Loucy (cell line): ENCODE results near the gene FRMD1.

Experiments
- H2AFZ ChIP-seq: fragments of 200-600 bp; sonication (generic); 2 replicates; pipeline ENCODE4 v1.6.0; 2016; ENCODE audit warnings: antibody characterized with exemption, mild to moderate bottlenecking, low read length, moderate library complexity
- H3F3A ChIP-seq: fragments of 200-600 bp; 2 replicates; pipeline ENCODE4 v1.6.0; 2016; ENCODE audit warnings: antibody characterized with exemption, low read depth, mild to moderate bottlenecking
- H3K27me3 ChIP-seq: fragments of 200-600 bp; sonication (generic); 2 replicates; pipeline ENCODE4 v1.6.1; 2014; ENCODE audit warnings: low read length, mild to moderate bottlenecking; ENCODE audit not compliant: insufficient read depth, poor library complexity, severe bottlenecking
- H3K36me3 ChIP-seq: fragments of 200-600 bp; sonication (generic); 2 replicates; pipeline ENCODE4 v1.6.1; 2016; ENCODE audit warnings: low read length; ENCODE audit not compliant: insufficient read depth
- H3K4me1 ChIP-seq: fragments of 200-600 bp; sonication (generic); 2 replicates; pipeline ENCODE4 v1.5.1; 2014; ENCODE audit warnings: low read length, mild to moderate bottlenecking; ENCODE audit not compliant: insufficient read depth, poor library complexity, severe bottlenecking
- H3K4me2 ChIP-seq: fragments of 200-600 bp; sonication (generic); 2 replicates; pipeline ENCODE4 v1.6.0; 2014; ENCODE audit warnings: antibody characterized with exemption, low read length, low read depth, mild to moderate bottlenecking; ENCODE audit not compliant: poor library complexity, severe bottlenecking
- H3K4me3 ChIP-seq: fragments of 200-600 bp; sonication (generic); 2 replicates; pipeline ENCODE4 v1.5.1; 2014; ENCODE audit warnings: low read length, mild to moderate bottlenecking, mixed read lengths; ENCODE audit not compliant: poor library complexity, severe bottlenecking
- H3K79me2 ChIP-seq: fragments of 200-600 bp; sonication (generic); 2 replicates; pipeline ENCODE4 v1.6.1; 2014; ENCODE audit warnings: low read length; ENCODE audit not compliant: insufficient read depth
- H3K9ac ChIP-seq: fragments of 200-600 bp; sonication (generic); 2 replicates; pipeline ENCODE4 v1.6.0; 2014; ENCODE audit warnings: mild to moderate bottlenecking, low read depth, low read length, moderate library complexity; ENCODE audit not compliant: poor library complexity, severe bottlenecking
- H3K9me2 ChIP-seq: fragments of 200-600 bp; sonication (generic); replicated peaks from 2 replicates; pipeline ENCODE4 v1.6.1; 2016; ENCODE audit warnings: low read depth, low read length, mixed read lengths
- H3K9me3 ChIP-seq: fragments of 200-600 bp; sonication (generic); 2 replicates; pipeline ENCODE4 v1.6.1; 2014; ENCODE audit warnings: mild to moderate bottlenecking, antibody characterized with exemption, low read length, low read depth; ENCODE audit not compliant: insufficient read depth
- H4K20me1 ChIP-seq: fragments of 200-600 bp; sonication (generic); 2 replicates; pipeline ENCODE4 v1.6.0; 2014; ENCODE audit warnings: antibody characterized with exemption, low read length, mild to moderate bottlenecking; ENCODE audit not compliant: insufficient read depth, poor library complexity, severe bottlenecking
- CTCF ChIP-seq: fragments of 200-600 bp; sonication (generic); conservative IDR thresholded peaks from 2 replicates; pipeline ENCODE4 v1.5.1; 2014; ENCODE audit warnings: mild to moderate bottlenecking, antibody characterized with exemption, low read length
- EZH2phosphoT487 ChIP-seq: fragments of 200-600 bp; IDR thresholded peaks from 2 replicates; pipeline ENCODE4 v1.6.1; 2018; ENCODE audit warnings: antibody characterized with exemption, mild to moderate bottlenecking, moderate library complexity, borderline replicate concordance

The FRMD1 gene

DNA sequence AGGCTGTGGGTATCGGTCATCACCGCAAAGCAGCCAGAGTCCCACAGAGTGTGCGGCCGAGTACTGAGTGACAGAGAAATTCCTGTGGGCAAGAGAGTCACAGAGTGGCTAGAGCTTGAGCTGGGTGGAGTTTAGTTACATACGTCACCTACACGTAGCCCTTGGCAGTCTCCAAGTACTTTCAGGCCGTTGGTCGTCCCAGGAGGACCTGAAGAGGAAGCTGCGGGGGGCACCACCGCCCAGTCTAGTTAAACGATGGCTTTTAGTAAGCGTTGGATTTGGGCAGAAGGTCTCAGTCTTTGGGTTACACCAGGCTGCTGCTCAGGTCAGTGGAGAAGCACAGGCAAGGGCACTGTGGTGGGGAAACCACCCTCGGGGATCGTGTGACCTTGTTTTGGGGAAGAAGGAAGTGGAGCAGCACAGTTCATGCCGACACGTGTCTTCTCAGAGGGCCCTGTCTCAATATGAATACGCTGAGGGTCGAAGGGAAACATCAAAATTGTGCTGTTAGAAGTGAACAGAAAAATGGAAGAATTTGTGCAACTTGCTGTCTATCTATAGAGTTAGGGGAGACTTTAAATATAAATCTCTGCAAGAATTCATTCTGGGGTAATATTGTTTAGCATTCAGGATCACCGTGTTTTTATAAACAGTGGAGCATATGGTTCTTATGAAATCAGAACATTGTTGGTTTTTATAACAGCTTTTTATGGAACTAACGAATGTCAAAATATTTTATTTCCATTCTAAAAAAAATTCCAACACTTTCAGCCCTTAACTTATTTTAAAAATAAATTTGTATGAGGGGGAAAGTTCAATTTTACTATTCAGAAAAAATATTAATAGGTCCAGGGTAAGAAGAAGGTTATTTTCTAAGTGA, 52.9 kb downstream of the FRMD1 start:
- no peaks in the 10 kb centered on the region for H3K36me3 ChIP-seq
- H3K79me2 ChIP-seq: no peaks in the 10 kb centered on the region
- H3K9me2 ChIP-seq: no peaks in the 10 kb centered on the region
- no peak overlapping the region for H3K4me2 ChIP-seq
- H3K4me3 ChIP-seq: no peak overlapping the region
- no peak overlapping the region for H3K9ac ChIP-seq
- peaks cover 3% of the 10 kb centered on the region; the same call in 1 of the 2 replicates for H3K9me3 ChIP-seq
- H4K20me1 ChIP-seq: no peaks in the 10 kb centered on the region
- TF ChIP-seq EZH2phosphoT487 (no peak), CTCF (no peak)
- no peaks in the 10 kb centered on the region for H3K27me3 ChIP-seq
- H2AFZ ChIP-seq: no peak overlapping the region
- H3F3A ChIP-seq: no peaks in the 10 kb centered on the region
- no peaks in the 10 kb centered on the region for H3K4me1 ChIP-seq

- Histone ChIP-seq H3K4me2 (no peak overlapping the region), H3F3A (no peaks in the 10 kb centered on the region), H3K4me1 (no peaks in the 10 kb centered on the region), H3K9me3 (peaks cover 3% of the 10 kb centered on the region; the same call in 1 of the 2 replicates), H4K20me1 (no peaks in the 10 kb centered on the region), H3K27me3 (no peaks in the 10 kb centered on the region), H3K9me2 (no peaks in the 10 kb centered on the region), H3K9ac (no peak overlapping the region), H2AFZ (no peak overlapping the region), H3K36me3 (no peaks in the 10 kb centered on the region), H3K79me2 (no peaks in the 10 kb centered on the region), H3K4me3 (no peak overlapping the region)
- TF ChIP-seq EZH2phosphoT487 (no peak), CTCF (no peak)
Observed at GRCh38 chr6:168024951-168025510, 54.0 kb downstream of the FRMD1 start.

DNA sequence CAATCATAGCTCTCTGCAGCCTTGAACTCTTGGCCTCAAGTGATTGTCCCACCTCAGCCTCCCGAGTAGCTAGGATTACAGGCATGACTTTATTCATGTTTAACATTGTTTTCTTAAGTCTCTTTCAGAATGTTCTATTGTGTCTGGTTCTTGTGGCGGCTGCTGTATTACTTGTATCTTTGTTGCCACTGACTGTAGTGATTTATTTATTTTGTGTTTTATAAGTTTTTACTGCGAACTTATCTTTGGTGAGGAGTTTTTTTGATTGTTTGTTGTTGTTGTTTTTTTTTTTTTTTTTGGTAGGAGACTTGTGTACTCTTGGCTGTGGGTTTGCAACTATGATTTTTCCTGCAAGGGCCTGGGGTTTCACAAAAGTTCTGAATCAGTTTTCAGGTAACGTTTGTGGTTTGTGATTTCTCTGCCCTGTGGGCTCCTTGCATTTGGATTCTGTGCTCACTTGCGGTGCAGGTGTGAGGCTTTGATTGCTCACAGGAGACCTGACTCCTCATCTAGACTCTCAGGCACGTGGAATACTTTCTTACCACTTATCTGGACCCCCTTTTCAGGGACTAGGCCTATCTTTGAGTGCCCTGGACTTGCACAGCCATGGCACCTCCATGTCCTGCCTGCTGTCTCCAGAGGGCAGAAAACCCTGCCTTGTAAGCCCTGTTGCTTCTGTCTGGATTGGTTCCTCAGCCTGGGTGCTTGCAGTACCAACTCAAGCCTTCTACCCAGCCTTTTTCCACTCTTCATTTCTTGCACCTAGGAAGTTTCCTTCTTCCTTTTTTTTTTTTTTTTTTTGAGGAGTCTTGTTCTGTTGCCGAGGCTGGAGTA, 56.3 kb downstream of the FRMD1 start:
- no peak overlapping the region for H3K4me2 ChIP-seq
- TF ChIP-seq EZH2phosphoT487: no peak
- no peak for TF ChIP-seq CTCF
- H3K9me2 ChIP-seq: no peaks in the 10 kb centered on the region
- H4K20me1 ChIP-seq: no peaks in the 10 kb centered on the region
- H3K27me3 ChIP-seq: no peaks in the 10 kb centered on the region
- H2AFZ ChIP-seq: no peak overlapping the region
- no peak overlapping the region for H3K4me3 ChIP-seq
- H3K9me3 ChIP-seq: peaks cover 9% of the 10 kb centered on the region; the same call in 1 of the 2 replicates
- H3K79me2 ChIP-seq: no peaks in the 10 kb centered on the region
- no peak overlapping the region for H3K9ac ChIP-seq
- H3K4me1 ChIP-seq: no peaks in the 10 kb centered on the region
- H3K36me3 ChIP-seq: no peaks in the 10 kb centered on the region
- no peaks in the 10 kb centered on the region for H3F3A ChIP-seq
